NAMALWA (cell line): Measurements from ENCODE around the gene PPP1R16B.

Source experiments
- DNase-seq: peaks from one replicate; pipeline ENCODE4 v3.0.0-alpha.2; 2015; ENCODE audit warnings: low spot score

The PPP1R16B gene

GRCh38 chr20:38896009-38896594 is 90.6 kb downstream of the PPP1R16B start:
- no peak for DNase-seq

- no peak for DNase-seq
Observed at GRCh38 chr20:38897267-38897666, 91.8 kb downstream of the PPP1R16B start.

- no peak for DNase-seq
Observed at GRCh38 chr20:38900606-38901005, 95.1 kb downstream of the PPP1R16B start.

GRCh38 chr20:38902601-38903000 is 97.1 kb downstream of the PPP1R16B start:
- no peak for DNase-seq

- no peak for DNase-seq
Observed at GRCh38 chr20:38903335-38903734, 97.8 kb downstream of the PPP1R16B start.

- DNase-seq: no peak
Observed at GRCh38 chr20:38905375-38905774, 99.9 kb downstream of the PPP1R16B start.

GRCh38 chr20:38907918-38908677 is 102.6 kb downstream of the PPP1R16B start:
- DNase-seq: no peak

- no peak for DNase-seq
Observed at GRCh38 chr20:38915355-38915754, 109.9 kb downstream of the PPP1R16B start.

GRCh38 chr20:38917657-38918056 is 112.2 kb downstream of the PPP1R16B start:
- no peak for DNase-seq

GRCh38 chr20:38918172-38918571 is 112.7 kb downstream of the PPP1R16B start:
- DNase-seq: no peak

GRCh38 chr20:38919683-38920082 is 114.2 kb downstream of the PPP1R16B start:
- DNase-seq: no peak

- DNase-seq: no peak
Observed at GRCh38 chr20:38920411-38920810, 114.9 kb downstream of the PPP1R16B start.

- no peak for DNase-seq
Observed at GRCh38 chr20:38920851-38921250, 115.4 kb downstream of the PPP1R16B start.

GRCh38 chr20:38924718-38925117 is 119.2 kb downstream of the PPP1R16B start:
- DNase-seq: no peak

- DNase-seq: peak; percentile 98
Observed at GRCh38 chr20:38926142-38926933, 120.8 kb downstream of the PPP1R16B start, which contains the start of gene FAM83D. Gene FAM83D, plus strand, starts transcription at chr20:38926417. Its CDS starts 26 bp downstream, at chr20:38926443.

- DNase-seq: peak; percentile 17
Observed at GRCh38 chr20:38926934-38927616, 121.6 kb downstream of the PPP1R16B start.

- DNase-seq: peak; percentile 25
Observed at GRCh38 chr20:38927902-38928578, 122.5 kb downstream of the PPP1R16B start.

GRCh38 chr20:38930242-38930569 is 124.7 kb downstream of the PPP1R16B start:
- no peak for DNase-seq

- no peak for DNase-seq
Observed at GRCh38 chr20:38931984-38932383, 126.5 kb downstream of the PPP1R16B start.

GRCh38 chr20:38932457-38933120 is 127.1 kb downstream of the PPP1R16B start:
- DNase-seq: no peak

GRCh38 chr20:38934530-38934929 is 129.0 kb downstream of the PPP1R16B start:
- no peak for DNase-seq
